Measurements from ENCODE around the gene PTCH1.

The PTCH1 gene

GRCh38 chr9:95419444-95419843 is 97.3 kb downstream of the PTCH1 start:
- Histone ChIP-seq H3K27ac (ENCODE audit: low read depth, low read length) (no peak overlapping the region), H3K9me3 (ENCODE audit: control insufficient read depth in 5 of 5, low read length in 5 of 5) (peaks cover 6 to 35% (median 24%) of the 10 kb centered on the region in 5 donors), H3K36me3 (ENCODE audit: control insufficient read depth in 5 of 5, insufficient read depth in 5 of 5, low read length in 5 of 5) (peaks cover 0 to 5% (median 0%) of the 10 kb centered on the region in 5 donors), H3K4me1 (ENCODE audit: control insufficient read depth in 5 of 5, insufficient read depth in 5 of 5, low read length in 5 of 5) (no peaks in the 10 kb centered on the region), H3K4me3 (ENCODE audit: low read depth in 1 of 5, low read length in 5 of 5) (no peak overlapping the region), H3K27me3 (ENCODE audit: control insufficient read depth in 5 of 5, insufficient read depth in 4 of 5, low read length in 5 of 5) (no peaks in the 10 kb centered on the region), H3K9ac (ENCODE audit: low read length in 5 of 5) (no peak overlapping the region)

GRCh38 chr9:95415158-95415557 is 101.6 kb downstream of the PTCH1 start:
- Histone ChIP-seq H3K9me3 (ENCODE audit: control insufficient read depth in 5 of 5, low read length in 5 of 5) (peaks cover 0 to under 1% (median 0%) of the 10 kb centered on the region in 5 donors), H3K27me3 (ENCODE audit: control insufficient read depth in 5 of 5, insufficient read depth in 4 of 5, low read length in 5 of 5) (no peaks in the 10 kb centered on the region), H3K9ac (ENCODE audit: low read length in 5 of 5) (no peak overlapping the region), H3K27ac (ENCODE audit: low read depth, low read length) (no peak overlapping the region), H3K4me3 (ENCODE audit: low read depth in 1 of 5, low read length in 5 of 5) (no peak overlapping the region), H3K4me1 (ENCODE audit: control insufficient read depth in 5 of 5, insufficient read depth in 5 of 5, low read length in 5 of 5) (peaks cover 0 to 5% (median 0%) of the 10 kb centered on the region in 5 donors), H3K36me3 (ENCODE audit: control insufficient read depth in 5 of 5, insufficient read depth in 5 of 5, low read length in 5 of 5) (no peaks in the 10 kb centered on the region)

DNA sequence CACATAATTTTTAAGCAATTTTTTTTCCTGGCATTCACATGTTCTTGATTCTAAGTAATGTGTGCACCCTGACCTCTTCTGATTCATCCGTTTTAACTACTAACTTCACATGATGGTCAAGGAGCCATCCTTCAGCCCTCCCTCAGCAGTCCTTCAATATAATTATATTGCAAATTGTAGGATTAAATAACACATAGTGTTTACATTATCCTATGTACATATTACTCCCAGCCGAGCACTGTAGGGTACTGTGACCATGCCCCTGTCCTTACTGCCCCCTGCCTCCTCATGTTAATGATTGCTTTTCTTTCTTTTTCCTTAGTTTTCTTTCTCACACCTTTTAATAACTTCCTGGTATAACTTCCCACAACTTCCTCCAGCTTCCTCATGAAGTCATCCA is 103.0 kb downstream of the PTCH1 start:
- H3K27ac ChIP-seq (ENCODE audit: low read depth, low read length), result no peak overlapping the region
- H3K9ac ChIP-seq (ENCODE audit: low read length in 5 of 5), result no peak overlapping the region
- H3K4me1 ChIP-seq (ENCODE audit: control insufficient read depth in 5 of 5, insufficient read depth in 5 of 5, low read length in 5 of 5), result peaks cover 0 to 9% (median 0%) of the 10 kb centered on the region in 5 donors
- H3K27me3 ChIP-seq (ENCODE audit: control insufficient read depth in 5 of 5, insufficient read depth in 4 of 5, low read length in 5 of 5), result no peaks in the 10 kb centered on the region
- H3K4me3 ChIP-seq (ENCODE audit: low read depth in 1 of 5, low read length in 5 of 5), result no peak overlapping the region
- no peaks in the 10 kb centered on the region for H3K9me3 ChIP-seq (ENCODE audit: control insufficient read depth in 5 of 5, low read length in 5 of 5)
- no peaks in the 10 kb centered on the region for H3K36me3 ChIP-seq (ENCODE audit: control insufficient read depth in 5 of 5, insufficient read depth in 5 of 5, low read length in 5 of 5)

DNA sequence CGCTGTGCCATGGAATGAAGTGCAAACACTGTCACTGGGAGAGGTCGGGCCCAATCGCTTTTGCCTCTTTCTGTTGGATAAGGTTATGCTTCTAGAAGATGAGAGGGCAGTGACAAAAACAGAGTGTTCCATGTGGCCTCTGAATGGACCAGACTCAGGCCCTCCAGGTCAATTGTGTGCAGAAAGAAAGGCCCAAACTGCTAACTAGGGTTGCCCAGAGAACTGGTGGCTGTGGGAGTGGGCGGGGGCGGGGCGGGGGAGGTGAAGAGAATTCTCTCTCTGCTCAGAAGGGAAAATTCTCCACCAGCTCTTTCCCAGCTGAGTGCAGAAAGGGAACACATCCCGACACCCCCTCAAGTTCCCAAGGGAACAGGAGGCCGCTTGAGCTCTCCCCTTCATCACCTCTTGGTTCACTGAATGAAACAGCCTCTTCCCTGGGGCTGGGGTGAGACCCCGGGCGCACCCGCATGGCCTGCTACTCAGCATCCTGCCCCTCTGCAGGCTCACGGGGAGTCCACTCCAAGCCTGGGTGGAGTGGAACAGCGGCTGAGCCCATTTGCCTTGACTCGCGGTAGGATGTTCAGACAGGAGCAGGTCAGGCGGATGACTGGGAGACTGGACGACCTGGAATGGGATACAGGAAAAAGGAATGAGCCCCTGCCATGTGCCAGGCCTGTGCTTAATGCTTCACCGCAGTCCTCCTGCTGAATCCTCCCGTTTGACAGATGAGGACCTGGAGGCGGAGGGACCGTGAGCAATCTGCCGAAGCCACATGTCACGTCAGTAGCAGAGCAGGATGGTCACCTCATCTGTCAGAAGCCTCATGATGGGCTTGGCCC is 105.5 kb downstream of the PTCH1 start:
- no peak overlapping the region for H3K9ac ChIP-seq (ENCODE audit: low read length in 5 of 5)
- no peaks in the 10 kb centered on the region for H3K36me3 ChIP-seq (ENCODE audit: control insufficient read depth in 5 of 5, insufficient read depth in 5 of 5, low read length in 5 of 5)
- no peaks in the 10 kb centered on the region for H3K9me3 ChIP-seq (ENCODE audit: control insufficient read depth in 5 of 5, low read length in 5 of 5)
- H3K27me3 ChIP-seq (ENCODE audit: control insufficient read depth in 5 of 5, insufficient read depth in 4 of 5, low read length in 5 of 5), result no peaks in the 10 kb centered on the region
- H3K4me1 ChIP-seq (ENCODE audit: control insufficient read depth in 5 of 5, insufficient read depth in 5 of 5, low read length in 5 of 5), result peaks cover 0 to 12% (median 1%) of the 10 kb centered on the region in 5 donors
- no peak overlapping the region for H3K4me3 ChIP-seq (ENCODE audit: low read depth in 1 of 5, low read length in 5 of 5)
- no peak overlapping the region for H3K27ac ChIP-seq (ENCODE audit: low read depth, low read length)

- Histone ChIP-seq H3K27me3 (ENCODE audit: control insufficient read depth in 5 of 5, insufficient read depth in 4 of 5, low read length in 5 of 5) (no peaks in the 10 kb centered on the region), H3K4me3 (ENCODE audit: low read depth in 1 of 5, low read length in 5 of 5) (no peak overlapping the region), H3K9ac (ENCODE audit: low read length in 5 of 5) (no peak overlapping the region), H3K4me1 (ENCODE audit: control insufficient read depth in 5 of 5, insufficient read depth in 5 of 5, low read length in 5 of 5) (peaks cover 1 to 21% (median 6%) of the 10 kb centered on the region in 5 donors), H3K9me3 (ENCODE audit: control insufficient read depth in 5 of 5, low read length in 5 of 5) (no peaks in the 10 kb centered on the region), H3K27ac (ENCODE audit: low read depth, low read length) (no peak overlapping the region), H3K36me3 (ENCODE audit: control insufficient read depth in 5 of 5, insufficient read depth in 5 of 5, low read length in 5 of 5) (no peaks in the 10 kb centered on the region)
Observed at GRCh38 chr9:95409650-95410426, 106.9 kb downstream of the PTCH1 start.

DNA sequence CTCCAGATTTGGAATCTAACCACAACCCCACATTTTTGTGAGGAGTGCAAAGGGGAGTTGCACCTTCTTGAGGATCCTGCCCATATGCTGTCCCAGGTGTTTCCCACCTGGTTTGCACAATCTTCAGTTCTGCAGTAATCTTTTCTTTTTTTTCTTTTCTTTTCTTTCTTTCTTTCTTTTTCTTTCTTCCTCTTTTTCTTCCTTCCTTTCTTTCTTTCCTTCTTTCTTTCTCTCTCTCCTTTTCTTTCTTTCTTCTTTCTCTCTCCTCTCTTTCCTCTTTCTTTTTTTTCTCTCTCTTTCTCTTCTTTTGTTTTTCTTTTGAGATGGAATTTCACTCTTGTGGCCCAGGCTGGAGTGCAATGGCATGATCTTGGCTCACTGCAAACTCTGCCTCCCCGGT is 109.2 kb downstream of the PTCH1 start:
- Histone ChIP-seq H3K4me1 (ENCODE audit: control insufficient read depth in 5 of 5, insufficient read depth in 5 of 5, low read length in 5 of 5) (peaks cover 1 to 17% (median 6%) of the 10 kb centered on the region in 5 donors), H3K9me3 (ENCODE audit: control insufficient read depth in 5 of 5, low read length in 5 of 5) (no peaks in the 10 kb centered on the region), H3K27me3 (ENCODE audit: control insufficient read depth in 5 of 5, insufficient read depth in 4 of 5, low read length in 5 of 5) (no peaks in the 10 kb centered on the region), H3K36me3 (ENCODE audit: control insufficient read depth in 5 of 5, insufficient read depth in 5 of 5, low read length in 5 of 5) (no peaks in the 10 kb centered on the region), H3K9ac (ENCODE audit: low read length in 5 of 5) (no peak overlapping the region), H3K27ac (ENCODE audit: low read depth, low read length) (no peak overlapping the region), H3K4me3 (ENCODE audit: low read depth in 1 of 5, low read length in 5 of 5) (no peak overlapping the region)

- H3K9ac ChIP-seq (ENCODE audit: low read length in 5 of 5), result no peak overlapping the region
- no peaks in the 10 kb centered on the region for H3K27me3 ChIP-seq (ENCODE audit: control insufficient read depth in 5 of 5, insufficient read depth in 4 of 5, low read length in 5 of 5)
- no peaks in the 10 kb centered on the region for H3K36me3 ChIP-seq (ENCODE audit: control insufficient read depth in 5 of 5, insufficient read depth in 5 of 5, low read length in 5 of 5)
- no peak overlapping the region for H3K4me3 ChIP-seq (ENCODE audit: low read depth in 1 of 5, low read length in 5 of 5)
- peaks cover 1 to 17% (median 6%) of the 10 kb centered on the region in 5 donors for H3K4me1 ChIP-seq (ENCODE audit: control insufficient read depth in 5 of 5, insufficient read depth in 5 of 5, low read length in 5 of 5)
- no peak overlapping the region for H3K27ac ChIP-seq (ENCODE audit: low read depth, low read length)
- no peaks in the 10 kb centered on the region for H3K9me3 ChIP-seq (ENCODE audit: control insufficient read depth in 5 of 5, low read length in 5 of 5)
Observed at GRCh38 chr9:95406121-95406520, 110.7 kb downstream of the PTCH1 start.

DNA sequence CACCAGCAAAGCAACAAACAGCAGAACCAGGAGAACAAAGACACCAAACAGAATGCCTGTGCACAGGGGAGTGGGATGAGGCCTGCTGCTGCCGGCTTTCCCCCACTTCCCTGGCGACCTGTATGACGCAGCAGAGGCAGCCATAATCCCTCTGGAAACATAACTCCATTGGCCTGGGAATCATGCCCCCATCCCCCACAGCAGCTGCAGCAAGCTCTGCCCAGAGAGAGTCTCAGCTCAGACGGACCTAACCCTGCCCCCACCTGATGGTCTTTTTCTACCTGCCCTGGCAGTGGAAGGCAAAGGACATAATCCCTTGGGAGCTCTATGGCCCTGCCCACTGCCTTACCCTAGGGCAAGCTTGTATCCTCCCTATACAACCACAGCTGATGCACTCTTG is 117.5 kb downstream of the PTCH1 start:
- H3K4me1 ChIP-seq (ENCODE audit: control insufficient read depth in 5 of 5, insufficient read depth in 5 of 5, low read length in 5 of 5), result peaks cover 0 to 13% (median 0%) of the 10 kb centered on the region in 5 donors
- H3K36me3 ChIP-seq (ENCODE audit: control insufficient read depth in 5 of 5, insufficient read depth in 5 of 5, low read length in 5 of 5), result no peaks in the 10 kb centered on the region
- H3K27me3 ChIP-seq (ENCODE audit: control insufficient read depth in 5 of 5, insufficient read depth in 4 of 5, low read length in 5 of 5), result no peaks in the 10 kb centered on the region
- H3K4me3 ChIP-seq (ENCODE audit: low read depth in 1 of 5, low read length in 5 of 5), result no peak overlapping the region
- H3K27ac ChIP-seq (ENCODE audit: low read depth, low read length), result no peak overlapping the region
- no peaks in the 10 kb centered on the region for H3K9me3 ChIP-seq (ENCODE audit: control insufficient read depth in 5 of 5, low read length in 5 of 5)
- H3K9ac ChIP-seq (ENCODE audit: low read length in 5 of 5), result no peak overlapping the region

Measured in subcutaneous abdominal adipose tissue (tissue), 5 donors.